Measurements from ENCODE around the gene CTNNA2. TPM values are rescaled to one million over a fixed set of nuclear protein-coding genes. Genes with fewer than 3 reads are reported as not detected.

Gene CTNNA2
- polyA plus RNA-seq, 1 of the 3 experiments (the other 2 are of a cell fraction): 0.30 TPM

DNA sequence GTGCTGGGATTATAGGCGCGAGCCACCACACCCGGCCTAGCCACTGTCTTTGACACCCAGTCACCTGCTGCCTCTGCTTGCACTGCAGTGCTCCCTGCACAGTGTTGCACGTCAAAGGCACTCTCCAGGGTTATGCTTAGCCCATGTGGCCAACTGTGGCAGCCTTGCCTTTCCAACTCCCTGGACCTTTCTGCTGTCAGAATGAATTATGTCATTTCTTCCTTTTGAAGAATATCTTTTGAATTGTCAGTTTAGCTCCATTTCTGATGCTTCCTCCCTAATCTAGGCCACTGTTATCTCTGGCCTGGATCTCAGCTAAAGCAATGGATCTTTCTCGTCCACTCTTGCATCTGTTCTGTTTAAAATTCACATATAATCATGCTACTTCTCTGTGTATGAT, 821.0 kb downstream of the CTNNA2 start:
- TF ChIP-seq ELF1 (IDR thresholded peaks at IDR 0.05): no peak
- TF ChIP-seq MXI1 (IDR thresholded peaks at IDR 0.05; ENCODE audit: low read depth, low read length): no peak
- no peak for TF ChIP-seq TAF1 (IDR thresholded peaks at IDR 0.05; ENCODE audit: borderline replicate concordance, low read depth, low read length)
- TF ChIP-seq, protein P1, sequence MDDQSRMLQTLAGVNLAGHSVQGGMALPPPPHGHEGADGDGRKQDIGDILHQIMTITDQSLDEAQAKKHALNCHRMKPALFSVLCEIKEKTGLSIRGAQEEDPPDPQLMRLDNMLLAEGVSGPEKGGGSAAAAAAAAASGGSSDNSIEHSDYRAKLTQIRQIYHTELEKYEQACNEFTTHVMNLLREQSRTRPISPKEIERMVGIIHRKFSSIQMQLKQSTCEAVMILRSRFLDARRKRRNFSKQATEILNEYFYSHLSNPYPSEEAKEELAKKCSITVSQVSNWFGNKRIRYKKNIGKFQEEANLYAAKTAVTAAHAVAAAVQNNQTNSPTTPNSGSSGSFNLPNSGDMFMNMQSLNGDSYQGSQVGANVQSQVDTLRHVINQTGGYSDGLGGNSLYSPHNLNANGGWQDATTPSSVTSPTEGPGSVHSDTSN (IDR thresholded peaks at IDR 0.05): no peak
- TF ChIP-seq, protein P2, sequence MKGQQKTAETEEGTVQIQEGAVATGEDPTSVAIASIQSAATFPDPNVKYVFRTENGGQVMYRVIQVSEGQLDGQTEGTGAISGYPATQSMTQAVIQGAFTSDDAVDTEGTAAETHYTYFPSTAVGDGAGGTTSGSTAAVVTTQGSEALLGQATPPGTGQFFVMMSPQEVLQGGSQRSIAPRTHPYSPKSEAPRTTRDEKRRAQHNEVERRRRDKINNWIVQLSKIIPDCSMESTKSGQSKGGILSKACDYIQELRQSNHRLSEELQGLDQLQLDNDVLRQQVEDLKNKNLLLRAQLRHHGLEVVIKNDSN (IDR thresholded peaks at IDR 0.05; ENCODE audit: borderline replicate concordance, low read depth): no peak
- TF ChIP-seq YY1 (IDR thresholded peaks at IDR 0.05; ENCODE audit: low read depth): no peak
- TF ChIP-seq RXRA (IDR thresholded peaks at IDR 0.05; ENCODE audit: borderline replicate concordance, low read depth): no peak
- no peak for TF ChIP-seq TCF12 (IDR thresholded peaks at IDR 0.05)
- no peak for TF ChIP-seq USF2 (IDR thresholded peaks at IDR 0.05; ENCODE audit: borderline replicate concordance, low read depth, low read length)

GRCh38 chr2:80335411-80335810, 822.6 kb downstream of the CTNNA2 start:
- H3K4me2 ChIP-seq: no peak overlapping the region
- no peaks in the 10 kb centered on the region for H3F3A ChIP-seq (replicated peaks; ENCODE audit: insufficient read depth)
- no peak overlapping the region for H3K9ac ChIP-seq
- no peak for DNase-seq
- H3K79me2 ChIP-seq (ENCODE audit: insufficient read depth): no peaks in the 10 kb centered on the region
- TF ChIP-seq NFIC (IDR thresholded peaks at IDR 0.05; ENCODE audit: borderline replicate concordance): 0 out of 2 replicates have a peak, but pooled peaks have one; percentile 30
- no peak for TF ChIP-seq RFX5 (IDR thresholded peaks at IDR 0.05; ENCODE audit: low read length)
- no peaks in the 10 kb centered on the region for H4K20me1 ChIP-seq (ENCODE audit: insufficient read depth)
- H3K27me3 ChIP-seq (ENCODE audit: insufficient read depth): no peaks in the 10 kb centered on the region
- ChIA-PET CTCF (interaction anchor here (1.2 kb wide), 1 partner anchor 17 kb away, joined by 4 read pairs; no protein-coding TSS in a partner anchor), POLR2A (no interaction called here)
- peaks cover 0 to 6% of the 10 kb centered on the region in 2 experiments; a peak in 3 of 4 replicates for H3K4me1 ChIP-seq (ENCODE audit: control insufficient read depth in 1 of 2, insufficient read depth in 2 of 2, low read depth in 1 of 2, low read length in 1 of 2)
- H3K9me3 ChIP-seq: no peaks in the 10 kb centered on the region
- WGBS (ENCODE audit: low lambda C conversion rate): 50% methylated on average over 1 of the region's 1 CpG
- no peak overlapping the region for H2AFZ ChIP-seq (ENCODE audit: low read depth)
- no peaks in the 10 kb centered on the region for H3K9me2 ChIP-seq
- no peak overlapping the region for H3K4me3 ChIP-seq (ENCODE audit: low read depth in 2 of 2, low read length in 1 of 2)
- H3K27ac ChIP-seq (ENCODE audit: low read depth in 2 of 2, low read length in 1 of 2): no peak overlapping the region
- H3K36me3 ChIP-seq (replicated peaks in 1 of 2; ENCODE audit: control insufficient read depth in 1 of 2, insufficient read depth in 2 of 2, low read length in 1 of 2): no peaks in the 10 kb centered on the region

More for the DNA sequence above, 821.0 kb downstream of the CTNNA2 start:
- Histone ChIP-seq H3K27me3 (ENCODE audit: insufficient read depth) (no peaks in the 10 kb centered on the region), H2AFZ (ENCODE audit: low read depth) (no peak overlapping the region), H3K9me3 (no peaks in the 10 kb centered on the region), H3K36me3 (replicated peaks in 1 of 2; ENCODE audit: control insufficient read depth in 1 of 2, insufficient read depth in 2 of 2, low read length in 1 of 2) (no peaks in the 10 kb centered on the region), H3K4me1 (ENCODE audit: control insufficient read depth in 1 of 2, insufficient read depth in 2 of 2, low read depth in 1 of 2, low read length in 1 of 2) (no peaks in the 10 kb centered on the region; a peak in 2 of 4 replicates), H3K27ac (ENCODE audit: low read depth in 2 of 2, low read length in 1 of 2) (no peak overlapping the region), H3K9me2 (no peaks in the 10 kb centered on the region), H4K20me1 (ENCODE audit: insufficient read depth) (no peaks in the 10 kb centered on the region), H3K4me2 (no peak overlapping the region), H3K9ac (no peak overlapping the region), H3K79me2 (ENCODE audit: insufficient read depth) (no peaks in the 10 kb centered on the region), H3K4me3 (ENCODE audit: low read depth in 2 of 2, low read length in 1 of 2) (no peak overlapping the region), H3F3A (replicated peaks; ENCODE audit: insufficient read depth) (no peaks in the 10 kb centered on the region)
- no peak for DNase-seq
- POLR2A ChIA-PET: interaction anchor here (0.7 kb wide), 1 partner anchor 54 kb away, joined by 3 read pairs; no protein-coding TSS in a partner anchor
- 67% methylated on average over 5 of the region's 5 CpGs for WGBS (ENCODE audit: low lambda C conversion rate)
- CTCF ChIA-PET: no interaction called here

All from SK-N-SH (cell line).